HCT116 (cell line): ENCODE measurements around the gene GOLGA1.

Experiments used
- JUND ChIP-seq: IDR thresholded peaks from 2 replicates; pipeline ENCODE4 v1.6.1; 2012
- POLR2A ChIP-seq: IDR thresholded peaks from 2 replicates; pipeline ENCODE4 v1.7.0; 2011; ENCODE audit warnings: borderline replicate concordance; ENCODE audit not compliant: insufficient read depth, insufficient read length; ENCODE audit errors: extremely low read depth
- POLR2AphosphoS5 ChIP-seq: IDR thresholded peaks from 2 replicates; pipeline ENCODE4 v1.6.1; 2011; ENCODE audit warnings: mild to moderate bottlenecking, low read depth, low read length, moderate library complexity
- RAD21 ChIP-seq: IDR thresholded peaks from 2 replicates; pipeline ENCODE4 v1.6.1; 2012; ENCODE audit warnings: low read depth, mild to moderate bottlenecking
- SP1 ChIP-seq: IDR thresholded peaks from 2 replicates; pipeline ENCODE4 v1.6.1; 2012; ENCODE audit warnings: low read depth
- YY1 ChIP-seq: IDR thresholded peaks from 2 replicates; pipeline ENCODE4 v1.6.1; 2011; ENCODE audit warnings: low read length, low read depth, moderate library complexity, mild to moderate bottlenecking; ENCODE audit not compliant: insufficient replicate concordance; ENCODE audit errors: extremely low read depth
- ZFX ChIP-seq: fragments of 450-650 bp; IDR thresholded peaks from 2 replicates; pipeline ENCODE4 v1.6.1; 2017
- TF ChIP-seq, protein P1 (sequence below), 3 experiments: fragments of 200-600 bp in 1 of 3; sonication (generic) in 1 of 3; IDR thresholded peaks in 2 of 3; conservative IDR thresholded peaks in 1 of 3; 2 replicates each; pipeline ENCODE4 v1.5.1; 2012 to 2017; ENCODE audit warnings: low read depth in 2 of 3, low read length in 2 of 3, antibody characterized with exemption in 1 of 3, borderline replicate concordance in 1 of 3, control low read depth in 1 of 3, mild to moderate bottlenecking in 1 of 3, mixed read lengths in 1 of 3, mixed run types in 1 of 3, moderate library complexity in 1 of 3; ENCODE audit not compliant: insufficient read depth in 1 of 3
- TF ChIP-seq, protein P2 (sequence below): IDR thresholded peaks from 2 replicates; pipeline ENCODE4 v1.6.1; 2012
- TF ChIP-seq, protein P3 (sequence below): IDR thresholded peaks from 2 replicates; pipeline ENCODE4 v1.6.1; 2011; ENCODE audit warnings: mild to moderate bottlenecking, low read length, moderate library complexity; ENCODE audit not compliant: insufficient replicate concordance; ENCODE audit errors: extremely low read depth
- TF ChIP-seq, protein P4 (sequence below): IDR thresholded peaks from 2 replicates; pipeline ENCODE4 v1.6.1; 2012

DNA sequence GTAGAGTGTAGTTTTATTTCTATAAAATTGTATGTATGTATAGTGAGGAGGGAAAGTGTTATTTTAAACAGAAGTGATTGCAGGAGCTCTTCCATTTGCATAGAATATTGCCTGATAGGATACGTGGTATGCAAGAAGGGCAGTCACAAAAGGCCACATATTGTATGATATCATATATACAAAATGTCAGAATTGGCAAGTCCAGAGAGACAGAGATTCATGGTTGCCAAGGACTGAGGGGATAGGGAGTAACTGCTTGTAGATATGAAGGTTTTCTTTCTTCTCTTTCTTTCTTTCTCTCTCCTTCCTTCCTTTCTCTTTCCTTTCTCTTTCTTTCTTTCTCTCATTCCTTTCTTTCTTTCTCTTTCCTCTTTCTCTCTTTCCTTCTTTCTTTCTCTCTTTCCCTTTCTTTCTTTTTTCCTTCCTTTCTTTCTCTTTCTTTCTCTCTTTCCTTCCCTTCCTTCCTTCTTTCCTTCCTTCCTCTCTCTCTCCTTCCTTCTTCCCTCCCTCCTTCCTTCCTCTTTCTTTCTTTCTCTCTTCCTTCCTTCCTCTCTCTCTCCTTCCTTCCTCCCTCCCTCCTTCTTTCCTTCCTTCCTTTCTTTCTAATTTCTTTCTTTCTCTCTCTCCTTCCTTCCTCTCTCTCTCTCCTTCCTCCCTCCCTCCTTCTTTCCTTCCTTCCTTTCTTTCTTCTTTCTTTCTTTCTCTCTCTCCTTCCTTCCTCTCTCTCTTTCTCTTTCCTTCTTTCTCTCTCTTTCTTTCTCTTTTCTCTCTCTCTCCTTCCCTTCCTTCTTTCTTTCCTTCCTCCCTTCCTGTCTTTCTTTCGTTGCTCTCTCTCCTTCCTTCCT is 112.2 kb downstream of the GOLGA1 start:
- TF ChIP-seq, protein P1, sequence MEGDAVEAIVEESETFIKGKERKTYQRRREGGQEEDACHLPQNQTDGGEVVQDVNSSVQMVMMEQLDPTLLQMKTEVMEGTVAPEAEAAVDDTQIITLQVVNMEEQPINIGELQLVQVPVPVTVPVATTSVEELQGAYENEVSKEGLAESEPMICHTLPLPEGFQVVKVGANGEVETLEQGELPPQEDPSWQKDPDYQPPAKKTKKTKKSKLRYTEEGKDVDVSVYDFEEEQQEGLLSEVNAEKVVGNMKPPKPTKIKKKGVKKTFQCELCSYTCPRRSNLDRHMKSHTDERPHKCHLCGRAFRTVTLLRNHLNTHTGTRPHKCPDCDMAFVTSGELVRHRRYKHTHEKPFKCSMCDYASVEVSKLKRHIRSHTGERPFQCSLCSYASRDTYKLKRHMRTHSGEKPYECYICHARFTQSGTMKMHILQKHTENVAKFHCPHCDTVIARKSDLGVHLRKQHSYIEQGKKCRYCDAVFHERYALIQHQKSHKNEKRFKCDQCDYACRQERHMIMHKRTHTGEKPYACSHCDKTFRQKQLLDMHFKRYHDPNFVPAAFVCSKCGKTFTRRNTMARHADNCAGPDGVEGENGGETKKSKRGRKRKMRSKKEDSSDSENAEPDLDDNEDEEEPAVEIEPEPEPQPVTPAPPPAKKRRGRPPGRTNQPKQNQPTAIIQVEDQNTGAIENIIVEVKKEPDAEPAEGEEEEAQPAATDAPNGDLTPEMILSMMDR (IDR thresholded peaks at IDR 0.05 in 2 of 3, conservative IDR thresholded peaks at IDR 0.05 in 1 of 3; ENCODE audit: borderline replicate concordance in 1 of 3, insufficient read depth in 1 of 3, low read depth in 2 of 3, low read length in 2 of 3), result no peak
- TF ChIP-seq SP1 (no peak), RAD21 (no peak), JUND (no peak), POLR2A (no peak), ZFX (no peak), POLR2AphosphoS5 (no peak), YY1 (no peak)
- TF ChIP-seq, protein P2, sequence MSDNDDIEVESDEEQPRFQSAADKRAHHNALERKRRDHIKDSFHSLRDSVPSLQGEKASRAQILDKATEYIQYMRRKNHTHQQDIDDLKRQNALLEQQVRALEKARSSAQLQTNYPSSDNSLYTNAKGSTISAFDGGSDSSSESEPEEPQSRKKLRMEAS, result no peak
- TF ChIP-seq, protein P3, sequence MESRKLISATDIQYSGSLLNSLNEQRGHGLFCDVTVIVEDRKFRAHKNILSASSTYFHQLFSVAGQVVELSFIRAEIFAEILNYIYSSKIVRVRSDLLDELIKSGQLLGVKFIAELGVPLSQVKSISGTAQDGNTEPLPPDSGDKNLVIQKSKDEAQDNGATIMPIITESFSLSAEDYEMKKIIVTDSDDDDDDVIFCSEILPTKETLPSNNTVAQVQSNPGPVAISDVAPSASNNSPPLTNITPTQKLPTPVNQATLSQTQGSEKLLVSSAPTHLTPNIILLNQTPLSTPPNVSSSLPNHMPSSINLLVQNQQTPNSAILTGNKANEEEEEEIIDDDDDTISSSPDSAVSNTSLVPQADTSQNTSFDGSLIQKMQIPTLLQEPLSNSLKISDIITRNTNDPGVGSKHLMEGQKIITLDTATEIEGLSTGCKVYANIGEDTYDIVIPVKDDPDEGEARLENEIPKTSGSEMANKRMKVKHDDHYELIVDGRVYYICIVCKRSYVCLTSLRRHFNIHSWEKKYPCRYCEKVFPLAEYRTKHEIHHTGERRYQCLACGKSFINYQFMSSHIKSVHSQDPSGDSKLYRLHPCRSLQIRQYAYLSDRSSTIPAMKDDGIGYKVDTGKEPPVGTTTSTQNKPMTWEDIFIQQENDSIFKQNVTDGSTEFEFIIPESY, result no peak
- TF ChIP-seq, protein P4, sequence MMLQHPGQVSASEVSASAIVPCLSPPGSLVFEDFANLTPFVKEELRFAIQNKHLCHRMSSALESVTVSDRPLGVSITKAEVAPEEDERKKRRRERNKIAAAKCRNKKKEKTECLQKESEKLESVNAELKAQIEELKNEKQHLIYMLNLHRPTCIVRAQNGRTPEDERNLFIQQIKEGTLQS, result no peak
